Activated T-cell treated with anti-CD3 and anti-CD28 coated beads for 4 hours (primary cell): ENCODE measurements around the gene DIPK1A.
A peak's percentile ranks its signal among the peaks of the same experiment; 100 is the strongest.
"Not testable (repeated sequence)": the region's sequence is repeated elsewhere in the genome, so short reads cannot be mapped to it uniquely, and the experiment has no call there.

Experiments
- DNase-seq: peaks from one replicate; pipeline ENCODE4 v3.0.0-alpha.2; 2020

DIPK1A gene

GRCh38 chr1:92913093-92913819 is 48.0 kb downstream of the DIPK1A start:
- no peak for DNase-seq

GRCh38 chr1:92910081-92910480 is 51.2 kb downstream of the DIPK1A start:
- DNase-seq = no peak

- no peak for DNase-seq
Observed at GRCh38 chr1:92909321-92909720, 51.9 kb downstream of the DIPK1A start.

- no peak for DNase-seq
Observed at GRCh38 chr1:92907949-92908684, 53.1 kb downstream of the DIPK1A start.

- no peak for DNase-seq
Observed at GRCh38 chr1:92903765-92904164, 57.5 kb downstream of the DIPK1A start.

- no peak for DNase-seq
Observed at GRCh38 chr1:92902406-92902744, 58.9 kb downstream of the DIPK1A start.

GRCh38 chr1:92901699-92902405 is 59.4 kb downstream of the DIPK1A start:
- DNase-seq = no peak

- DNase-seq = no peak
Observed at GRCh38 chr1:92901126-92901525, 60.1 kb downstream of the DIPK1A start.

- DNase-seq = no peak
Observed at GRCh38 chr1:92900539-92900938, 60.7 kb downstream of the DIPK1A start.

- DNase-seq = no peak
Observed at GRCh38 chr1:92899780-92900179, 61.5 kb downstream of the DIPK1A start.

GRCh38 chr1:92898053-92898452 is 63.2 kb downstream of the DIPK1A start:
- DNase-seq = not testable (repeated sequence)

GRCh38 chr1:92887465-92887864 is 73.8 kb downstream of the DIPK1A start:
- DNase-seq = no peak

- DNase-seq = no peak
Observed at GRCh38 chr1:92886886-92887419, 74.3 kb downstream of the DIPK1A start.

- no peak for DNase-seq
Observed at GRCh38 chr1:92884195-92884594, 77.1 kb downstream of the DIPK1A start.

- DNase-seq = no peak
Observed at GRCh38 chr1:92883297-92883696, 78.0 kb downstream of the DIPK1A start.

- peak; percentile 16 for DNase-seq
Observed at GRCh38 chr1:92882819-92883218, 78.4 kb downstream of the DIPK1A start.

GRCh38 chr1:92881391-92881790 is 79.9 kb downstream of the DIPK1A start:
- no peak for DNase-seq

- DNase-seq = no peak
Observed at GRCh38 chr1:92879316-92879968, 81.8 kb downstream of the DIPK1A start.

- no peak for DNase-seq
Observed at GRCh38 chr1:92877792-92878191, 83.5 kb downstream of the DIPK1A start.

- no peak for DNase-seq
Observed at GRCh38 chr1:92877081-92877711, 84.1 kb downstream of the DIPK1A start.

- no peak for DNase-seq
Observed at GRCh38 chr1:92876351-92876750, 84.9 kb downstream of the DIPK1A start.

- no peak for DNase-seq
Observed at GRCh38 chr1:92874987-92875386, 86.3 kb downstream of the DIPK1A start.

- DNase-seq = no peak
Observed at GRCh38 chr1:92872719-92873118, 88.5 kb downstream of the DIPK1A start.
